ACC112 (cell line): Measurements from ENCODE around the gene BCL7A.

ENCODE experiments used
- H2AFZ ChIP-seq: fragments of 200-600 bp; sonication (generic); one replicate; pipeline ENCODE4 v1.6.0; 2017; ENCODE audit warnings: antibody characterized with exemption, low read length; ENCODE audit not compliant: unreplicated experiment
- H3K27ac ChIP-seq: fragments of 200-600 bp; sonication (generic); 2 replicates; pipeline ENCODE4 v1.5.1; 2014; ENCODE audit warnings: low read depth, mild to moderate bottlenecking, antibody characterized with exemption, low read length, moderate library complexity
- H3K27me3 ChIP-seq: fragments of 200-600 bp; sonication (generic); 2 replicates; pipeline ENCODE4 v1.6.1; 2014; ENCODE audit warnings: mild to moderate bottlenecking, antibody characterized with exemption, low read length, moderate library complexity, mixed read lengths; ENCODE audit not compliant: insufficient read depth
- H3K36me3 ChIP-seq: fragments of 200-600 bp; sonication (generic); 2 replicates; pipeline ENCODE4 v1.6.1; 2016; ENCODE audit warnings: mild to moderate bottlenecking, antibody characterized with exemption, low read length, moderate library complexity, mixed read lengths; ENCODE audit not compliant: insufficient read depth
- H3K4me1 ChIP-seq: fragments of 200-600 bp; sonication (generic); one replicate; pipeline ENCODE4 v1.6.1; 2016; ENCODE audit warnings: low read length, mixed read lengths; ENCODE audit not compliant: insufficient read depth, unreplicated experiment, control insufficient read depth
- H3K4me3 ChIP-seq: fragments of 200-600 bp; sonication (generic); 2 replicates; pipeline ENCODE4 v1.5.1; 2014; ENCODE audit warnings: mild to moderate bottlenecking, low read depth, low read length
- H3K79me2 ChIP-seq: fragments of 200-600 bp; sonication (generic); one replicate; pipeline ENCODE4 v1.6.0; 2016; ENCODE audit warnings: low read length; ENCODE audit not compliant: control insufficient read depth, unreplicated experiment, insufficient read depth

BCL7A gene

GRCh38 chr12:122067966-122068365 lies 46.3 kb downstream of the BCL7A start:
- Histone ChIP-seq H3K27ac (no peak overlapping the region), H3K4me1 (peaks cover 50% of the 10 kb centered on the region), H3K36me3 (no peaks in the 10 kb centered on the region), H3K4me3 (no peak overlapping the region), H3K27me3 (no peaks in the 10 kb centered on the region), H2AFZ (no peak overlapping the region), H3K79me2 (peaks cover 12% of the 10 kb centered on the region)

- H3K4me1 ChIP-seq: peaks cover 28% of the 10 kb centered on the region
- peak overlapping the region; percentile 53 for H3K27ac ChIP-seq
- H3K4me3 ChIP-seq: no peak overlapping the region
- H3K79me2 ChIP-seq: no peaks in the 10 kb centered on the region
- H2AFZ ChIP-seq: peak overlapping the region; percentile 35
- no peaks in the 10 kb centered on the region for H3K27me3 ChIP-seq
- no peaks in the 10 kb centered on the region for H3K36me3 ChIP-seq
Measured at GRCh38 chr12:122072031-122072970, 50.6 kb downstream of the BCL7A start.

- H3K36me3 ChIP-seq: no peaks in the 10 kb centered on the region
- no peaks in the 10 kb centered on the region for H3K27me3 ChIP-seq
- H3K79me2 ChIP-seq: peaks cover 2% of the 10 kb centered on the region
- no peak overlapping the region for H3K27ac ChIP-seq
- no peak overlapping the region for H2AFZ ChIP-seq
- H3K4me1 ChIP-seq: peaks cover 23% of the 10 kb centered on the region
- no peak overlapping the region for H3K4me3 ChIP-seq
Measured at GRCh38 chr12:122073815-122074214, 52.1 kb downstream of the BCL7A start.

- Histone ChIP-seq H3K36me3 (no peaks in the 10 kb centered on the region), H3K27me3 (no peaks in the 10 kb centered on the region), H3K4me3 (no peak overlapping the region), H2AFZ (no peak overlapping the region), H3K79me2 (peaks cover 28% of the 10 kb centered on the region), H3K4me1 (peaks cover 29% of the 10 kb centered on the region), H3K27ac (no peak overlapping the region)
Measured at GRCh38 chr12:122076743-122077495, 55.2 kb downstream of the BCL7A start.

GRCh38 chr12:122078141-122079032 lies 56.7 kb downstream of the BCL7A start, which contains the start of gene MLXIP:
MLXIP (plus strand) TSS chr12:122078756; CDS start chr12:122078854, 98 bp downstream.
- H3K36me3 ChIP-seq: no peaks in the 10 kb centered on the region
- H3K79me2 ChIP-seq: peaks cover 42% of the 10 kb centered on the region
- H3K4me3 ChIP-seq: peak within 1 kb of the TSS; percentile 99
- no peaks in the 10 kb centered on the region for H3K27me3 ChIP-seq
- H2AFZ ChIP-seq: peak within 1 kb of the TSS; percentile 52
- H3K27ac ChIP-seq: peak within 1 kb of the TSS; percentile 58
- H3K4me1 ChIP-seq: peaks cover 26% of the 10 kb centered on the region

GRCh38 chr12:122079033-122079531 lies 57.4 kb downstream of the BCL7A start:
- Histone ChIP-seq H3K79me2 (peaks cover 49% of the 10 kb centered on the region), H3K27ac (peak overlapping the region; percentile 58; the same call in 1 of the 2 replicates), H3K4me1 (peaks cover 26% of the 10 kb centered on the region), H3K4me3 (peak overlapping the region; percentile 99), H3K36me3 (no peaks in the 10 kb centered on the region), H2AFZ (no peak overlapping the region), H3K27me3 (no peaks in the 10 kb centered on the region)

- Histone ChIP-seq H3K27me3 (no peaks in the 10 kb centered on the region), H3K4me1 (peaks cover 26% of the 10 kb centered on the region), H3K4me3 (peak overlapping the region; percentile 99), H3K36me3 (no peaks in the 10 kb centered on the region), H3K79me2 (peaks cover 54% of the 10 kb centered on the region), H3K27ac (peak overlapping the region; percentile 58), H2AFZ (no peak overlapping the region)
Measured at GRCh38 chr12:122079532-122080081, 57.9 kb downstream of the BCL7A start.

GRCh38 chr12:122080149-122081082 lies 58.7 kb downstream of the BCL7A start:
- H3K27me3 ChIP-seq: no peaks in the 10 kb centered on the region
- H3K4me1 ChIP-seq: peaks cover 26% of the 10 kb centered on the region
- H3K36me3 ChIP-seq: 0 out of 2 replicates have a peak, but pooled peaks cover 2% of the 10 kb centered on the region
- H2AFZ ChIP-seq: no peak overlapping the region
- H3K4me3 ChIP-seq: peak overlapping the region; percentile 99
- H3K27ac ChIP-seq: peak overlapping the region; percentile 58
- peaks cover 60% of the 10 kb centered on the region for H3K79me2 ChIP-seq

GRCh38 chr12:122081083-122081696 lies 59.5 kb downstream of the BCL7A start:
- H3K4me3 ChIP-seq: peak overlapping the region; percentile 99
- H3K27me3 ChIP-seq: no peaks in the 10 kb centered on the region
- H3K27ac ChIP-seq: peak overlapping the region; percentile 58
- H3K36me3 ChIP-seq: 0 out of 2 replicates have a peak, but pooled peaks cover 2% of the 10 kb centered on the region
- H3K4me1 ChIP-seq: peaks cover 26% of the 10 kb centered on the region
- H3K79me2 ChIP-seq: peaks cover 68% of the 10 kb centered on the region
- no peak overlapping the region for H2AFZ ChIP-seq
